ENCODE data around the gene APBB3. TPM values are rescaled to one million over a fixed set of nuclear protein-coding genes. Genes with fewer than 3 reads are reported as not detected.

The APBB3 gene
- total and polyA plus RNA-seq, 9 donors, result 13.1 to 47.6 (median 36.1) TPM

DNA sequence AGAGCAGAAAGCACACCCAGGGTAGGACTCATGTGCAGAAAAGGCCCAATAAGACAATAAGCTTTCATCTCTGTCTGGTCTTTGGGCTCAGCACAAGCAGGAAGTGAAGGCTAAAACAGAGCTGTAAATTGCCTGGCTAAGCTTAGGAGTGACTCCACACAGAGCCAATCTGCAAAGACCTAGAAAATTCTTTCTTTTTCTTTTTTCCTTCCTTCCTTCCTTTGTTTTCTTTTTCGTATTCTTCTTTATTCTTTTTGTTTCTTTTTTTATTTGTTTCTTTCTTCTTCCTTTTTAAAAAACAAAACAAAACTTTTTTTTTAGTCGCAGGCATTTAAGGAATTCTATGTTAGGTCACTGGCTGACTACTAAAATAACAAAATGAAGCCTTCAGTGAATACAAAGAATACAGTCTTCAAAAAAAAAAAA is 12.4 kb upstream of the APBB3 start:
- no peak for DNase-seq
- TF ChIP-seq EP300 (IDR thresholded peaks at IDR 0.05) (no peak), POLR2A (IDR thresholded peaks at IDR 0.05) (no peak)
- TF ChIP-seq, protein P1, sequence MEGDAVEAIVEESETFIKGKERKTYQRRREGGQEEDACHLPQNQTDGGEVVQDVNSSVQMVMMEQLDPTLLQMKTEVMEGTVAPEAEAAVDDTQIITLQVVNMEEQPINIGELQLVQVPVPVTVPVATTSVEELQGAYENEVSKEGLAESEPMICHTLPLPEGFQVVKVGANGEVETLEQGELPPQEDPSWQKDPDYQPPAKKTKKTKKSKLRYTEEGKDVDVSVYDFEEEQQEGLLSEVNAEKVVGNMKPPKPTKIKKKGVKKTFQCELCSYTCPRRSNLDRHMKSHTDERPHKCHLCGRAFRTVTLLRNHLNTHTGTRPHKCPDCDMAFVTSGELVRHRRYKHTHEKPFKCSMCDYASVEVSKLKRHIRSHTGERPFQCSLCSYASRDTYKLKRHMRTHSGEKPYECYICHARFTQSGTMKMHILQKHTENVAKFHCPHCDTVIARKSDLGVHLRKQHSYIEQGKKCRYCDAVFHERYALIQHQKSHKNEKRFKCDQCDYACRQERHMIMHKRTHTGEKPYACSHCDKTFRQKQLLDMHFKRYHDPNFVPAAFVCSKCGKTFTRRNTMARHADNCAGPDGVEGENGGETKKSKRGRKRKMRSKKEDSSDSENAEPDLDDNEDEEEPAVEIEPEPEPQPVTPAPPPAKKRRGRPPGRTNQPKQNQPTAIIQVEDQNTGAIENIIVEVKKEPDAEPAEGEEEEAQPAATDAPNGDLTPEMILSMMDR (IDR thresholded peaks at IDR 0.05), result no peak
- H3K4me3 ChIP-seq, result no peak overlapping the region
- 19 to 32% (median 20%) methylated on average over 2 of the region's 2 CpGs for WGBS, 3 donors
- no peaks in the 10 kb centered on the region for H3K36me3 ChIP-seq
- no peaks in the 10 kb centered on the region for H3K9me3 ChIP-seq
- peaks cover 5% of the 10 kb centered on the region for H3K4me1 ChIP-seq (ENCODE audit: insufficient read depth)
- no peak overlapping the region for H3K27ac ChIP-seq
- no peaks in the 10 kb centered on the region for H3K27me3 ChIP-seq
- intact Hi-C loops (cut with DNase I), result no loop called here

GRCh38 chr5:140575309-140575708 is 10.9 kb upstream of the APBB3 start:
- 83 to 84% (median 84%) methylated on average over 8 of the region's 8 CpGs for WGBS, 3 donors
- Histone ChIP-seq H3K9me3 (no peaks in the 10 kb centered on the region), H3K27ac (no peak overlapping the region), H3K4me3 (no peak overlapping the region), H3K27me3 (no peaks in the 10 kb centered on the region), H3K36me3 (no peaks in the 10 kb centered on the region), H3K4me1 (ENCODE audit: insufficient read depth) (peaks cover 11% of the 10 kb centered on the region)
- TF ChIP-seq EP300 (IDR thresholded peaks at IDR 0.05) (no peak), POLR2A (IDR thresholded peaks at IDR 0.05) (no peak)
- TF ChIP-seq, protein P1 (IDR thresholded peaks at IDR 0.05), result no peak
- intact Hi-C loops (cut with DNase I), result no loop called here
- no peak for DNase-seq

DNA sequence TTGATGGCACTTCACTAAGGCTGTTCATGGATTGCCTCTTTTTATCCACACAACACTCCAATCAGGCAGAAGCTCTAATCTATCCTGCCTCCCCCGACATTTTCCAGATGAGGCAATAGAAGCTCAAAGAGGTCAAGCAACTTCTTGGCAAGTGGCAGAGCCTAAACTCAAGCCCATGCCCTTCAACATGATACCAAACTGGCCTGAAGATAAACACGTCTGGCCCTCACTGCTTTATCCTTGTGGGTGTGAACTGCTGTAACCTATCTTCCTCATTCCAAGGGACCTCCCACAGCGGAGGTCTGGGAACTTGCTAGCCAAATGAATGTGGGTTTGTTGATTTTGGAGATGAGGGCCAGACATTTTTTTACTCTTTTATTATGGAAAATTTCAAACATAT is 9.8 kb upstream of the APBB3 start:
- H3K27me3 ChIP-seq, result no peaks in the 10 kb centered on the region
- TF ChIP-seq EP300 (IDR thresholded peaks at IDR 0.05) (no peak), POLR2A (IDR thresholded peaks at IDR 0.05) (no peak)
- TF ChIP-seq, protein P1 (IDR thresholded peaks at IDR 0.05), result no peak
- WGBS, 3 donors, result 5 to 15% (median 5%) methylated on average over 3 of the region's 3 CpGs
- no peaks in the 10 kb centered on the region for H3K9me3 ChIP-seq
- no peak for DNase-seq
- intact Hi-C loops (cut with DNase I), result no loop called here
- H3K4me3 ChIP-seq, result no peak overlapping the region
- H3K36me3 ChIP-seq, result no peaks in the 10 kb centered on the region
- H3K4me1 ChIP-seq (ENCODE audit: insufficient read depth), result peaks cover 11% of the 10 kb centered on the region
- no peak overlapping the region for H3K27ac ChIP-seq

GRCh38 chr5:140573683-140574082 is 9.3 kb upstream of the APBB3 start:
- WGBS, 3 donors, result 89 to 91% (median 90%) methylated on average over 6 to 7 of the region's 7 CpGs
- intact Hi-C loops (cut with DNase I), result no loop called here
- DNase-seq, result no peak

More at GRCh38 chr5:140573683-140574082, 9.3 kb upstream of the APBB3 start:
- TF ChIP-seq, protein P1 (IDR thresholded peaks at IDR 0.05), result no peak
- TF ChIP-seq POLR2A (IDR thresholded peaks at IDR 0.05), result no peak
- TF ChIP-seq EP300 (IDR thresholded peaks at IDR 0.05), result no peak
- no peak overlapping the region for H3K4me3 ChIP-seq
- no peaks in the 10 kb centered on the region for H3K9me3 ChIP-seq
- H3K36me3 ChIP-seq, result no peaks in the 10 kb centered on the region
- peaks cover 11% of the 10 kb centered on the region for H3K4me1 ChIP-seq (ENCODE audit: insufficient read depth)
- no peaks in the 10 kb centered on the region for H3K27me3 ChIP-seq
- H3K27ac ChIP-seq, result peak overlapping the region in 1 of 2 donors; percentile 37
